Measurements from ENCODE around the gene ZNF41.

The ZNF41 gene

GRCh38 chrX:47446431-47446830, 36.6 kb downstream of the ZNF41 start:
- TF ChIP-seq CTCF (IDR thresholded peaks at IDR 0.05; ENCODE audit: low read depth, low read length): no peak
- peaks cover 5% of the 10 kb centered on the region; the same call in 1 of the 2 replicates for H3K36me3 ChIP-seq

GRCh38 chrX:47430925-47431324, 52.1 kb downstream of the ZNF41 start:
- DNase-seq: no peak
- H3K36me3 ChIP-seq: no peaks in the 10 kb centered on the region
- TF ChIP-seq CTCF (IDR thresholded peaks at IDR 0.05; ENCODE audit: low read depth, low read length): no peak
- H3K9me3 ChIP-seq (ENCODE audit: severe bottlenecking): no peaks in the 10 kb centered on the region
- peaks cover 4% of the 10 kb centered on the region for H3K27me3 ChIP-seq (ENCODE audit: insufficient read depth, low read depth, severe bottlenecking)
- no peak overlapping the region for H3K4me3 ChIP-seq (ENCODE audit: low read depth, low read length)
- no peak overlapping the region for H3K27ac ChIP-seq

More at GRCh38 chrX:47446431-47446830, 36.6 kb downstream of the ZNF41 start:
- Histone ChIP-seq H3K27me3 (ENCODE audit: insufficient read depth, low read depth, severe bottlenecking) (no peaks in the 10 kb centered on the region), H3K4me3 (ENCODE audit: low read depth, low read length) (no peak overlapping the region), H3K9me3 (ENCODE audit: severe bottlenecking) (peaks cover 6% of the 10 kb centered on the region), H3K27ac (no peak overlapping the region)
- no peak for DNase-seq

GRCh38 chrX:47422444-47422843, 60.6 kb downstream of the ZNF41 start:
- Histone ChIP-seq H3K36me3 (no peaks in the 10 kb centered on the region), H3K4me3 (ENCODE audit: low read depth, low read length) (no peak overlapping the region), H3K27me3 (ENCODE audit: insufficient read depth, low read depth, severe bottlenecking) (no peaks in the 10 kb centered on the region), H3K27ac (no peak overlapping the region), H3K9me3 (ENCODE audit: severe bottlenecking) (no peaks in the 10 kb centered on the region)
- DNase-seq: no peak
- TF ChIP-seq CTCF (IDR thresholded peaks at IDR 0.05; ENCODE audit: low read depth, low read length): no peak

- no peak overlapping the region for H3K4me3 ChIP-seq (ENCODE audit: low read depth, low read length)
- no peaks in the 10 kb centered on the region for H3K36me3 ChIP-seq
- no peak overlapping the region for H3K27ac ChIP-seq
- H3K27me3 ChIP-seq (ENCODE audit: insufficient read depth, low read depth, severe bottlenecking): peaks cover 6% of the 10 kb centered on the region
- no peak for TF ChIP-seq CTCF (IDR thresholded peaks at IDR 0.05; ENCODE audit: low read depth, low read length)
- H3K9me3 ChIP-seq (ENCODE audit: severe bottlenecking): no peaks in the 10 kb centered on the region
- no peak for DNase-seq
Measured at GRCh38 chrX:47420962-47421361, 62.1 kb downstream of the ZNF41 start.

- Histone ChIP-seq H3K36me3 (no peaks in the 10 kb centered on the region), H3K4me3 (ENCODE audit: low read depth, low read length) (no peak overlapping the region), H3K27me3 (ENCODE audit: insufficient read depth, low read depth, severe bottlenecking) (peaks cover 6% of the 10 kb centered on the region)
Measured at GRCh38 chrX:47420265-47420664, 62.8 kb downstream of the ZNF41 start.

More at GRCh38 chrX:47420265-47420664, 62.8 kb downstream of the ZNF41 start:
- H3K9me3 ChIP-seq (ENCODE audit: severe bottlenecking): no peaks in the 10 kb centered on the region
- no peak for DNase-seq
- H3K27ac ChIP-seq: no peak overlapping the region
- TF ChIP-seq CTCF (IDR thresholded peaks at IDR 0.05; ENCODE audit: low read depth, low read length): no peak

All from WERI-Rb-1 (cell line).